ENCODE data around the gene LIAS.

DNA sequence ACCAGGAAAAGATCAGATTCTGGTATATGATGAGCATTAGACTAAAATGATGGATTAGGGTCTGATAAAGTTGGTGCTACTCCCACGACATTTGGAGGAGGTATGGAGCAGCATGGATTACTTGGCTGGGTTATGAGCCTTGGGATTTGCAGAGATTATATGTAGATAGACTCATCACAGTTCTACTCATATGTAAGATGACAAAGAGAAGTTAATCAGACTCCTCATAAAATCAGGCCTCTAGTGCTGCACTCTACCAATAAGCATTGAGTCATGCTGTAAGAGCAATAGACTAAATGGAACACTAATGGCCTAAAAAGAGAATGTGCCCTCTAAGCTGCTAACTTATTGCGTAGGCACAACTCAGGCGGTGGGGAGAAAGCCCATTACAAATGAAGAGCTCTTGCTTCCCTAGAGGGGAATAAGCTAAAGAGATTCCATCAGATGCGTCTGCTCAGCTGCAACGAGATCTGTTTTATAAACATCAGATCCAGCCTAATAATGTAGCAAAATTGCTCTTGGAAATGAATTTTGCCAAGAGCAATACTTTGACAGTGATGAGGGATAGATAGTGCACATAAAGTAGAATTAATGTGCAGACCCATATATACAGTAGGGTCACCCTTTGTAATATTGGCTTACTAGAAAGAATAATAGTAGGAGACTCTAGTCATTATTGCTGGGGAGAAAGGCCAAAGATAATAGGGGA lies 17.5 kb downstream of the LIAS start:
- TF ChIP-seq EZH2 (IDR thresholded peaks at IDR 0.05; ENCODE audit: low read length) (no peak), CTCF (optimal IDR thresholded peaks at IDR 0.05 in 1 of 3, IDR thresholded peaks at IDR 0.05 in 1 of 3, conservative IDR thresholded peaks at IDR 0.05 in 1 of 3; ENCODE audit: extremely low read depth in 1 of 3, insufficient read depth in 2 of 3, low read length in 3 of 3) (no peak)
